ENCODE results near the gene NEU4.

Gene NEU4

DNA sequence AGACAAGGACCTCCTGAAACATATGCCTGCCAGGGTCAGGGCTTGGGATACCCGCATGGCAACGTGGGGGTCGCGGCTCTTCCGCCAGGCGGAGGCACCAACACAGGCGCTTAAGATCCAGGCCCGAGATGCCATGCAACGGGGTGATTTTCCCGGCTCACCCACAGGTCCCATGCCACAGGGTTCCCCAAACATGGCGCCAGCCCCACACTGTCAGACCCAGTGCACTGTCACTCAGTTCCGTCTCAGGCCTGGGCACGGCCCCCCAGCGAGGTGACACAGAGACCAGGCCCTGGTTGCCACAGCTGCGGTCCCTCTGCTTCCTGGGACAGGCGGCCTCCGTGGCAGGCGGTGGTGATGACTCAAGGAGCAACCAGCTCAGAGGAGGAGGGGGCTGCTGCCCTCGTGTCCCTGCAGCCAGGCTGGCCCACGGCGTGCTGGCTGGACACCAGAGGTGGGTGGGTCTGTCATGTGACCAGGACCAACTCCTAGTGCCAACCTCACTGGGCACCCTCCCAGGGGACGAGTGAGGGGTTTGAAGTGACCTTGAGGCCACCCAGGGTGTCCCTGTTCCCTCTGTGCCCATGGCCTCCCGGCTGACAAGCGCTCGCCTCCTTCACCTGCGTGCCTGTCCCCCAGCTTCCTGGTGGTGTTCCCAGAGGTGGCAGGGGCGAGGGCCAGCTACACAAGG lies 44.8 kb downstream of the NEU4 start:
- DNase-seq: peak; percentile 44

DNA sequence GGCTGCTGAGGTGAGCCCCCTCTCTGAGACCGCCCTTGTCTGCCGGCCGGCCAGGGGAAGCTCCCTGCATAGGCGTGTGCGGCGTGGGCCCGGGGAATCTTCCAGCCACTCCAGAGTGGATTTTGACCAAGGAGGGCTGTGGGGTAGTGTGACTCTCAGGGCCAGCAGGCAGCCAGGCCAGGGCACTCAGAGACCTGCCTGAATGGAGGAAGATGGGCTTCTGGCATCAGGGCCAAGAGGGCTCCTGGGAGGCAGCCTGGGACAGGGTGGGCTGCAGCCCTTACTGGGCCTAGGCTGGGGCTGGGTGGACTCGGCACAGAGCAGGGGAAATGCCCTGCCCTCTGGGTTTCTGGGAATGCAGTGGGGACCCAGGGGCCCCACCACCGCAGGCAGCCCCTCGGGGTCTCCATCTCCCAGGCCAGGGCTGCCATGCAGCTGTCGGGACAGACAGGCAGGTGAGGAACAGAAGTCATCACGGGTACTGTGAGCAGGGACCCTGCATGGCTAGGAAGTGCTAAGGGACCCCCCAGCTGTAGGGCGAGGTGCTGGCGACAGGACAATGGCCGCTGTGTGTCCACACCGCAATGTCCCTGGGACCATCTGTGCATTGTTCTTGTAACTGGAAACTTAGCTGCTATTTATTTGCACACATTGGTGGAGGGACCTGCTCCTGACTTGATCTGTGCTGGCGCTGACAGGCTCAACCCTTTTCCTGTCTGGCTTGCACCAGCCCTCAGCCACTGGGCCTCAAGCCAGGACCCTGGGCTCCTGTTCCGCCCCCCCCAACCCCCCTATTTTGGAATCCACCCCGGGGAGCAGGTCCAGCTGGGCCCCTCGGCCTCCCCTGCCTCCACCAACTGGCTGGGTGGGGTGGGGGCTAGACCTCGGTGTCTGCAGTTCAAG lies 45.6 kb downstream of the NEU4 start:
- DNase-seq: no peak

DNA sequence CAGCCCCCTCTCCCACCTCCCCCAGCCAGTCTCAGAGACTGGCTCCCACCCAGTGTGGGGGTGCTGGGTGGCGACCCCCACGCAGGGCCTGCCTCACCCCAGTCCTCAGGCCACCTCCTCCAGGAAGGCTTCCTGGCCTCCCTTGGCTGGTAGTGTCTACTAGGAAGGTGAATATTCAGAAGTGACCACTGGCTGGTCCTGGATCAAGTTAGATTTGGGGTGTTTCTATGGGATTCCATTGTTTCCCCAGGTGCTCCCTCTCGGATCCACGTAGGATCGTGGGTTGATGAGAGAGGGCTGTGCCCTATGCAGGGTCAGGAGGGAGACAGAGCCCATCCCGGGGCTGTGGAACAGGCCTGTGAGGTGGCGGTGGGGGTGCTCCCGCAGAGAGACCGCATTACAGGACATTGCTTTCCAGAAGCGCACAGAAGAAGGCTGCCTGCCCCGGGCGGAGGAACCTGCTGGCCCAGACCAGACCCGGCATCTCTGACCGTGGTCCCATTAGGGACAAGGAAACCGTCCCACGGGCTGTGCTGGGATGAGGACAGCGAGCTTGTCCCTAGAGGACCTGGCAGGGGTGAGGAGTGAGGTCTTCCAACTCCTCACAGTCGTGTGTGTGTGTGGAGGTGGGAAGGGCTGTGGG lies 46.4 kb downstream of the NEU4 start:
- DNase-seq: no peak

DNA sequence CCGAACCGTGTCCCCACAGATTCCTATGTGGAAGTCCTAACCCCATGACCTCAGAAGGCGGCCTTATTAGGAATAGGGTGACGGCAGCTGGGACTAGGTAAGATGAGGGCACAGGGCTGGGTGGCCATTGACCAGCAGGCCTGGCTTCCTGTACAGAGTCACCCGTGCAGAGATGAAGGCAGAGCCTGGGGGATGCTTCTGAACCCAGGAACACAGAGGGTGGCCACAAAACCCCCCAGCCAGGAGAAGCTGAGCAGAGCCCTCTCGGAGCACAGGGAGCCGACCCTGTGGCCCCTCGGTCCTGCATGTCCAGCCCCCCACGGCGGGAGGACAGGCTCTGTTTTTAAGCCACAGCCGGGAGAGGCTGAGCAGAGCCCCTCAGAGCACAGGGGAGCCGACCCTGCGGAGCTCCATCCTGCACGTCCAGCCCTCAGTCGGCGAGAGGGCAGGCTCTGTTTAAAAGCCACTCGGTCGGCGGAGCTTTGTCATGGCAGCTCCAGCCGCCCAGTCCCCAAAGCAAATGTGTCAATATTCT lies 47.0 kb downstream of the NEU4 start:
- no peak for DNase-seq

DNA sequence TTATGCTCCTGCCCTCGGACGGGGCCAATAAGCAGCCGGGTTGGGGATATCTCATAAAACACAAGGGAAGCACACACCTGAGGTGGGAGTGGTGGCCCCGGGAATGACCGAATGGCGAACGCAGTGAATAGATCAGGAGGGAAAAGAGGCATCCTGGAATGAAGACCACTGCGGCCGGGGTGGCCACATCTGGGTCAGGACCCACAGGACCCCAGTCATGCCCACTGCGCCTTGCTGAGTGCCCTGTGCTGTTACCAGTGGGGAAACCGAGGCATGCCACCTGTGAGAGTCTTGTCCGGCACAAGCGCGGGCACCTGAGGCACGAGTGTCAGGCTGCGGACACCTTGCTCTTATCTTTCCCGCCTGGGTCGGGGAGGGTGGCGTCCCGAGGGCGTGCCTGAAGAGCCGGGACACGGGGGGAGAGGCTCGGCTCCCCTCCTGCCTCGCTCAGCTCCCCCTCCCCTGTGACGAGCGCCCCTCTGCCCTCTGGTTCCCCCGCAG lies 48.1 kb downstream of the NEU4 start:
- no peak for DNase-seq

DNA sequence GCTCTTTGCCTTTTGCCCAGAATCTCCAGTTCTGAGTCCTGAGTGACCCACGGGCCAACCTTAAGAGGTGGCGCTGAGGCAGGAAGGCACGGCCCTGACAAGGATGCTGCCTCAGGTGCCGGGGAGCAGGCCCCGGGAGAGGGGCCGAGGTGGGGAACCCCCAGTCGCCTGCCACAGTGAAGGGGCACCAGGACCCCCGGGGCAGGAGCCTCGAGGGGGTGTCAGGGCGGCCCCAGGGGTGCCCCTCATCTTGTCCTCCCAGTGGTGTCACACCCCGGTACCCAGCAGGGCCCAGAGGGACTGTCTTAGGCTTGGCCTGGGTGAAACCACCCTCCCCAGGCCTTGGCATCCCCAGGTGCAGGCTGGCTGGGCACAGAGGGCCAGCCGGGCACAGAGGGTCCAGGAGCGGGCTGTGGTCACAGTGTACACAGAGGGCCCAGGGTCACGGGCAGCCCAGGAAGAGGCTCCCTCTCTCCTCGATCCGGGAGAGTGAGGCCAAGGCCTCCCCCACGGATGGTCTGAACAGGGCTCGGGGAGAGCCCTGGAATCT lies 48.7 kb downstream of the NEU4 start:
- DNase-seq: no peak

DNA sequence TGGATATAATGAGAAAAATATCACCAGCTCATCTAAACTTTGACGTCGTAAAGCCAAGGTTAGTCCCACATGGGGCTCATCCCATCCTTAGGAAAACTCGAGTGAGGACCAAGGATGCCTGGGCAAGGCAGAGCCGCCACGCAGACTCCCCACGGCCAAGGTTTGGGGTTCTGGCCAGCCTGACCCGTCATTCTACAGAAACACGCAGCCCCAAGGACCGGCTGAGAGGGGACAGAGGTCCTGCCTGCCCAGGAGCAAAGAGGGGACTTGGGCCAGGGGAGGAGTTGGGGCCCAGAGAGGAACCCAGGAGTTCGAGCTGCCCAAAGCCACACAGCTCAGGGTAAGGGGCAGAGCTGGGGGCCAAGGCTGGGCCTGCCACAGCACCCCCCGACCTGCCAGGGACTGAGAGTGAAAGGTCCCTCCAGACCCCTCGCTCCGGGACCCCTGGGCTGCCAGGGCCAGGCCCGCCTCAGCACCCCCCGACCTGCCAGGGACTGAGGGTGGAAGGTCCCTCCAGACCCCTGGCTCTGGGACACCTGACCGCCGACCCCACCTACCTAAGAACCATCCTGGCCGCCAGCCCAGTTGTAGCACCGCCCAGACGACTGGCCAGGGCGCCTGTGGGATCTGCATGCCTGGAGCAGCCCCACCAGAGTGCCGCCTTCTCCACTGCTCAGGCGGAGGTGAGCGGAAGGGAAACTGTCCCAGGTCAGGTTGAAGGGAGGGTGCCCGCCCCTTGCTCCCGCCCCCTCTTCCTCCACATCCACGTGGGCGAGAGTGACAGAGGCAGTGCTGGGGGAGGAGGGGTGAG lies 49.4 kb downstream of the NEU4 start, which contains the start of gene PDCD1:
TSS of gene PDCD1 (minus strand) at position 689 of the 811 bp plus-strand sequence. CDS start at position 633, 56 bp downstream.
- DNase-seq: no peak

GRCh38 chr2:241859017-241859435 lies 50.0 kb downstream of the NEU4 start:
- DNase-seq: no peak

GRCh38 chr2:241859436-241860183 lies 50.6 kb downstream of the NEU4 start:
- DNase-seq: no peak

GRCh38 chr2:241860184-241861078 lies 51.4 kb downstream of the NEU4 start:
- no peak for DNase-seq

GRCh38 chr2:241861264-241861663 lies 52.3 kb downstream of the NEU4 start:
- DNase-seq: no peak

DNA sequence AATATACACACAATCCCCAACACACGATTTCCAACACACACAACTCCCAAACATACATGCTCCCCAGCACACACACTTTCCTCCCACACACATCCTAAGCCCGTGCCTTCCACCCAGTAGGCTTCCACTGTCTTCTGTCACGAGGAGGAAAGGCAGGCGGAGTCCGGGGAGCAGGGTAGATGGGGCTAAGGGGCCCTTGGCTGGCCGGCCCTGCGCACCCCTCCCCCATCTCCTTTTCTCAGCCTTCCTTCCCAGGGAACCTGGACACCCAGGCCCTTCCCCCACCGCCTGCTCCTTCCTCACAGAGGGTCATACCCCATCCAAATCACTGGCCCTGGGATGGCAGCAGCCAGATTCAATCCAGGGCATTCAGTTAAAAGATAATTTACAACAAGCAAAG lies 53.1 kb downstream of the NEU4 start:
- no peak for DNase-seq

DNA sequence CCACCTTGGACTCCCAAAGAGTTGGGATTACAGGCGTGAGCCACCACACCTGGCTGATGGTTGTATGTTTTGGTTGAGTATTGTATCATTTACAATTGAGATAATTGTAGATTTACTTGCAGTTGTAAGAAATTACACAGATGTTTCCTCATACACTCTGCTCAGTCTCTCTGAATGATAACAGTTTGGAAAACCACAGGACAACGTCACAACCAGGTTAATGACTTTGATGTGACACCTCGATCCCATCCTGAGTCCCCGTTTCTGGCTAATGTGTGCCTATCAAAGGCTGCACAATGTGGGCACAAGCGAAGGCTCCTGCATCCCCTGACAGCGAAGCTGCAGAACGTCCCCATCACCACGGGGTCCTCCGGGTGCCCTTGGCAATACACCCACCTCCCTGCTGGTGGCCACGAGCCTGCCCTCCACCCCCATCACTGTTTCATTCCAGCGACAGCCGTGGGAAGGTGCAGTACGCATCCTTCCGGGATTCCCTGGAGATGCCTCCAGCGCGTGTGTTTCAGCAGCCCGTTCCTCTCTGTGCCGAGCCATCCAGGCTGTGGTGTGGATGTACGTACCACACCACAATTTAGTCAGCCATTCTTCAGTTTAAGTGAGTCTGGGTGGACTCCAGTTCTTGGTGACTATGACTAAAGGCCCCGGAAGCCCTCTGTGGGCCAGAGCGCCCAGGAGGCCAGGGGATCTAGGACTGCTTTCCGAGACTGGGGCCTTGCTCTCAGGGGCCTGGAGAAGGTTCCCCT lies 54.0 kb downstream of the NEU4 start:
- no peak for DNase-seq

DNA sequence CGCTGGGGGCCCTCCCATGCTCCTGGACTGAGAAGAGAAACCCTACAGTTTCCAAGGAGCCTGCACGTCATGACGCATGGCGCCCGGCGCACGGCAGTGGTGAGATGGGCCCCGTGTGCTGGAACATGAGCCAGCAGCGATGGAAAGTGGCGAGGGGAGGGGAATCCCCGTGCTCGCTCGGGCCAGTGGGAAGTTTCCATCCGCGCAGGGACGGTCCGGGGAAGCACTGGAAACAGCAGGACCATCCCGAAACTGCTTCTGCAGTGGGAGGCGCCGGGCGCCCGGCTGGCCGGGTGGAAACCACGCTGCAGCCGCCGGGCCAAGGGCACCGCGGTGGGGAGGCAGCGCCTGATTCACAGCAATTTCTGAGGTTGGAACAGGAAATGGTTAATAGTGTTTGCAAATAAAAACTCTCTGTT lies 54.6 kb downstream of the NEU4 start:
- DNase-seq: no peak

- no peak for DNase-seq
Measured at GRCh38 chr2:241864168-241864849, 55.3 kb downstream of the NEU4 start.

DNA sequence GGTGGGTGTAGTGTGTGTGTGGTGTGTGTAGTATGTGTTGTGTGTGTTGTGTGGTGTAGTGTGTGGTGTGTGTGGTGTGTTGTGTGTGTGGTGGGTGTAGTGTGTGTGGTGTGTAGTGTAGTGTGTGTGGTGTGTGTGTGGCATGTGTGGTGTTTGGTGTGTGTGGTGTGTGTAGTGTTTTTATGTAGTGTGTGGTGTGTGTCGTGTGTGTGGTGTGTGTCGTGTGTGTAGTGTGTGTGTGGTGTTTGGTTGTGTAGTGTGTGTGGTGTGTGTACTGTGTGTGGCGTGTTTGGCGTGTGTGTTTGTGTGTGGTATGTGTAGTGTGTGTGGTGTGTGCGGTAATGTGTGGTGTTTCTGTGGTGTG lies 55.8 kb downstream of the NEU4 start:
- no peak for DNase-seq

GRCh38 chr2:241865416-241865956 lies 56.5 kb downstream of the NEU4 start:
- DNase-seq: no peak
